ENCODE results near the gene CEP164.

- TF ChIP-seq POLR2AphosphoS5 (IDR thresholded peaks at IDR 0.05; ENCODE audit: insufficient read depth in 1 of 2, low read depth in 1 of 2) (no peak), POLR2A (IDR thresholded peaks at IDR 0.05) (no peak)
Observed at GRCh38 chr11:117440258-117440657, 112.6 kb downstream of the CEP164 start.

Measured in vagina (tissue), 2 donors.